Measurements from ENCODE around the gene PLCB4. TPM values are rescaled to one million over a fixed set of nuclear protein-coding genes. Genes with fewer than 3 reads are reported as not detected.

PLCB4 gene
- total RNA-seq, 1 donor from 2014 or later: 20.6 TPM

DNA sequence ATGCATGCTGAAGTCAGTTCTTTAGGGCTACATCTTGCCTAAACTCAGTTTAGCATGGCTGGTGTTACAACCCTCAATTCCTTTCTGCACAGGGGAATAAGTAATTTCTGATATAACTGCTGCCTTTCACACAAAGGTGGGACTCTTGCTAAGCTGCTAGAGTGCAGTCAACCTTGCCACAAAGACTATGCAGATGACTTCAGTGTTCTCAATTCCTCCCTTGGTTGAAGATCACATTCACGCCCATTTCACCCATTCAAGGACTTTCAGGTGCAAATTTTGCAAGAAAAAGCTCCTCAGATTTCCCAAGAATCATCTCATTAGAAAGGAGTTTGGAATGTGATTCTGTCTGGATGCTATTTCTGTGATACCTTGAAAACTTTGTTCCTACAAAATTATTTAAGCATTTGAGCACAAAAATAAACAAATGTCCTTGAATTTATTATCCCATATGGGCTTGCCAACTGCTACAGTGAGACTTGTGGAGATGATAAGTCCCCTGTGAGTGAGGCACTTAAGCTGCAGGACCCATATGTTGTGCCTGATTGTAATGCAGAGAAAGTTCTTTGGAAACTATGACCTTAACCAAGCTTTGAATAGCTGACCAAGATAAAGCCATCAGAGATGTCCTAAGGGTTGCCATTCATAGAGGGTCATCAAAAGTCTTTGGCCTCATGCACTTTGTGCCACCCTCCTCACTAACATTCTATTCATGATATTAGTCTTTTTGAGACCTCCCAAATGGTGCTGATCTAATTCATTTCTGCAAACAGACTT, 111.8 kb downstream of the PLCB4 start:
- Histone ChIP-seq H3K79me2 (ENCODE audit: low read depth) (no peaks in the 10 kb centered on the region), H2AFZ (replicated peaks) (no peak overlapping the region), H3K27me3 (no peaks in the 10 kb centered on the region), H4K20me1 (ENCODE audit: low read depth) (no peaks in the 10 kb centered on the region), H3K27ac (no peak overlapping the region), H3F3A (ENCODE audit: low read depth) (no peaks in the 10 kb centered on the region), H3K9ac (no peak overlapping the region), H3K4me1 (peaks cover 5% of the 10 kb centered on the region), H3K9me3 (ENCODE audit: low read depth) (no peaks in the 10 kb centered on the region), H3K36me3 (no peaks in the 10 kb centered on the region), H3K4me3 (no peak overlapping the region), H3K4me2 (no peak overlapping the region)
- H3K4me1 Mint-ChIP-seq: peaks cover 10% of the 10 kb centered on the region
- H3K9me3 Mint-ChIP-seq: peaks cover under 1% of the 10 kb centered on the region
- TF ChIP-seq EZH2 (IDR thresholded peaks at IDR 0.05): no peak
- no peak overlapping the region for H3K27ac Mint-ChIP-seq
- H3K4me3 Mint-ChIP-seq: no peak overlapping the region
- H3K27me3 Mint-ChIP-seq (ENCODE audit: insufficient read depth, low read depth): peaks cover 2% of the 10 kb centered on the region
- H3K36me3 Mint-ChIP-seq: no peaks in the 10 kb centered on the region
- no peak for DNase-seq (ENCODE audit: low spot score)

GRCh38 chr20:9185511-9185910, 116.6 kb downstream of the PLCB4 start:
- DNase-seq (ENCODE audit: low spot score): no peak
- peaks cover 2% of the 10 kb centered on the region for H3K9me3 Mint-ChIP-seq
- TF ChIP-seq EZH2phosphoT487 (IDR thresholded peaks at IDR 0.05): no peak
- no peak for TF ChIP-seq EZH2 (IDR thresholded peaks at IDR 0.05)
- TF ChIP-seq, protein P1, sequence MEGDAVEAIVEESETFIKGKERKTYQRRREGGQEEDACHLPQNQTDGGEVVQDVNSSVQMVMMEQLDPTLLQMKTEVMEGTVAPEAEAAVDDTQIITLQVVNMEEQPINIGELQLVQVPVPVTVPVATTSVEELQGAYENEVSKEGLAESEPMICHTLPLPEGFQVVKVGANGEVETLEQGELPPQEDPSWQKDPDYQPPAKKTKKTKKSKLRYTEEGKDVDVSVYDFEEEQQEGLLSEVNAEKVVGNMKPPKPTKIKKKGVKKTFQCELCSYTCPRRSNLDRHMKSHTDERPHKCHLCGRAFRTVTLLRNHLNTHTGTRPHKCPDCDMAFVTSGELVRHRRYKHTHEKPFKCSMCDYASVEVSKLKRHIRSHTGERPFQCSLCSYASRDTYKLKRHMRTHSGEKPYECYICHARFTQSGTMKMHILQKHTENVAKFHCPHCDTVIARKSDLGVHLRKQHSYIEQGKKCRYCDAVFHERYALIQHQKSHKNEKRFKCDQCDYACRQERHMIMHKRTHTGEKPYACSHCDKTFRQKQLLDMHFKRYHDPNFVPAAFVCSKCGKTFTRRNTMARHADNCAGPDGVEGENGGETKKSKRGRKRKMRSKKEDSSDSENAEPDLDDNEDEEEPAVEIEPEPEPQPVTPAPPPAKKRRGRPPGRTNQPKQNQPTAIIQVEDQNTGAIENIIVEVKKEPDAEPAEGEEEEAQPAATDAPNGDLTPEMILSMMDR (IDR thresholded peaks at IDR 0.05): no peak
- peaks cover 2% of the 10 kb centered on the region for H3K27me3 Mint-ChIP-seq (ENCODE audit: insufficient read depth, low read depth)
- Histone ChIP-seq H2AFZ (replicated peaks) (no peak overlapping the region), H3K27me3 (no peaks in the 10 kb centered on the region), H4K20me1 (ENCODE audit: low read depth) (no peaks in the 10 kb centered on the region), H3K36me3 (no peaks in the 10 kb centered on the region), H3K27ac (no peak overlapping the region), H3K4me2 (no peak overlapping the region), H3K9ac (no peak overlapping the region), H3K4me3 (no peak overlapping the region), H3F3A (ENCODE audit: low read depth) (no peaks in the 10 kb centered on the region), H3K9me3 (ENCODE audit: low read depth) (no peaks in the 10 kb centered on the region), H3K4me1 (peaks cover 1% of the 10 kb centered on the region), H3K79me2 (ENCODE audit: low read depth) (no peaks in the 10 kb centered on the region)
- no peak overlapping the region for H3K27ac Mint-ChIP-seq
- peaks cover 12% of the 10 kb centered on the region for H3K4me1 Mint-ChIP-seq
- no peak overlapping the region for H3K4me3 Mint-ChIP-seq
- H3K36me3 Mint-ChIP-seq: peaks cover 3% of the 10 kb centered on the region

GRCh38 chr20:9186396-9186795, 117.5 kb downstream of the PLCB4 start:
- DNase-seq (ENCODE audit: low spot score): no peak
- H3K9me3 ChIP-seq (ENCODE audit: low read depth): no peaks in the 10 kb centered on the region
- H3K4me1 ChIP-seq: no peaks in the 10 kb centered on the region
- no peaks in the 10 kb centered on the region for H3K36me3 ChIP-seq
- Mint-ChIP-seq H3K4me1 (peaks cover 12% of the 10 kb centered on the region), H3K27me3 (ENCODE audit: insufficient read depth, low read depth) (peaks cover 2% of the 10 kb centered on the region), H3K9me3 (peaks cover 2% of the 10 kb centered on the region), H3K36me3 (peaks cover 3% of the 10 kb centered on the region), H3K27ac (no peak overlapping the region), H3K4me3 (no peak overlapping the region)
- no peaks in the 10 kb centered on the region for H3K79me2 ChIP-seq (ENCODE audit: low read depth)
- H3K4me2 ChIP-seq: no peak overlapping the region
- H3K4me3 ChIP-seq: no peak overlapping the region
- H3F3A ChIP-seq (ENCODE audit: low read depth): no peaks in the 10 kb centered on the region
- no peak overlapping the region for H2AFZ ChIP-seq (replicated peaks)
- H3K27me3 ChIP-seq: no peaks in the 10 kb centered on the region
- H4K20me1 ChIP-seq (ENCODE audit: low read depth): no peaks in the 10 kb centered on the region
- TF ChIP-seq EZH2 (IDR thresholded peaks at IDR 0.05): no peak
- no peak for TF ChIP-seq EZH2phosphoT487 (IDR thresholded peaks at IDR 0.05)
- TF ChIP-seq, protein P1 (IDR thresholded peaks at IDR 0.05): no peak
- no peak overlapping the region for H3K27ac ChIP-seq
- H3K9ac ChIP-seq: no peak overlapping the region

DNA sequence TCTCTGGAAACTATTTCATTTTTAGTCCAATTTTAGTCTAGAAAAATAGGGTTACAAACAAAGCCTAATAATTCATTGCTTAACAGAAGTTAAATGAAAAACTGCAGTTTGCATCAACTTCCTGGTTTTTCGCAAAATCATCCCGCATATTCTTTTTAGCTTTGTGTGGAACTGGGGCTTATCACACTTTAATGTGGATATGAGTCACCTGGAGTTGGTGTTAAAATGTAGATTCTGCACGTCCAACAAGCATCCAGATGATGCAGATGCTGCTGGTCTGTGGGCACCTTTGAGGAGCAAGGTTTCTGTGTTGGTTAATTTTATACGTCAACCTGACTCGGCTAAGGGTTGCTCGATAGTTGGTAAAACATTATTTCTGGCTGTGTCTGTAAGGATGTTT, 126.1 kb downstream of the PLCB4 start:
- Histone ChIP-seq H3K27ac (no peak overlapping the region), H3K4me1 (peaks cover 4% of the 10 kb centered on the region), H3K4me3 (no peak overlapping the region), H4K20me1 (ENCODE audit: low read depth) (no peaks in the 10 kb centered on the region), H2AFZ (replicated peaks) (no peak overlapping the region), H3K9ac (no peak overlapping the region), H3K4me2 (no peak overlapping the region), H3F3A (ENCODE audit: low read depth) (no peaks in the 10 kb centered on the region), H3K36me3 (no peaks in the 10 kb centered on the region), H3K9me3 (ENCODE audit: low read depth) (no peaks in the 10 kb centered on the region), H3K79me2 (ENCODE audit: low read depth) (no peaks in the 10 kb centered on the region), H3K27me3 (no peaks in the 10 kb centered on the region)
- TF ChIP-seq, protein P1 (IDR thresholded peaks at IDR 0.05): no peak
- TF ChIP-seq EZH2 (IDR thresholded peaks at IDR 0.05): no peak
- no peak for TF ChIP-seq EZH2phosphoT487 (IDR thresholded peaks at IDR 0.05)
- DNase-seq (ENCODE audit: low spot score): no peak
- Mint-ChIP-seq H3K9me3 (peaks cover 4% of the 10 kb centered on the region), H3K27ac (no peak overlapping the region), H3K4me1 (no peaks in the 10 kb centered on the region), H3K36me3 (peaks cover 8% of the 10 kb centered on the region), H3K4me3 (no peak overlapping the region), H3K27me3 (ENCODE audit: insufficient read depth, low read depth) (no peaks in the 10 kb centered on the region)
